Activated CD4-positive, alpha-beta T cell treated with anti-CD3 and anti-CD28 coated beads, Interleukin-2, amount 10 ng/mL, durations not matched to agents 7 days and 5 days (primary cell): Measurements from ENCODE around the gene CRISPLD2. TPM values are rescaled to one million over a fixed set of nuclear protein-coding genes. Genes with fewer than 3 reads are reported as not detected.
A peak's percentile ranks its signal among the peaks of the same experiment; 100 is the strongest.

Source experiments
- CTCF ChIA-PET: fragments of 350-600 bp; sonication (Branson Sonifier 250); formaldehyde crosslinking; loops from one replicate; lab custom pipeline; 2021; ENCODE audit warnings: antibody characterized with exemption; lab: Charles Lee
- POLR2A ChIA-PET: fragments of 350-600 bp; sonication (Branson Sonifier 250); formaldehyde crosslinking; loops from one replicate; lab custom pipeline; 2021; ENCODE audit warnings: antibody characterized with exemption; lab: Charles Lee
- DNase-seq: peaks from one replicate; pipeline ENCODE4 v3.0.0-alpha.2; 2020
- H3K27ac Mint-ChIP-seq: one replicate; pipeline ENCODE4 v1.8.0; 2021; ENCODE audit warnings: mild to moderate bottlenecking, moderate library complexity, mixed read lengths
- H3K27me3 Mint-ChIP-seq: one replicate; pipeline ENCODE4 v1.8.0; 2021; ENCODE audit warnings: mixed read lengths
- H3K36me3 Mint-ChIP-seq: one replicate; pipeline ENCODE4 v1.8.0; 2021; ENCODE audit warnings: low read depth, mixed read lengths
- H3K4me1 Mint-ChIP-seq: one replicate; pipeline ENCODE4 v1.8.0; 2021; ENCODE audit warnings: mixed read lengths
- H3K4me3 Mint-ChIP-seq: one replicate; pipeline ENCODE4 v1.8.0; 2021; ENCODE audit warnings: mild to moderate bottlenecking, moderate library complexity, mixed read lengths
- H3K9me3 Mint-ChIP-seq: one replicate; pipeline ENCODE4 v1.8.0; 2021; ENCODE audit warnings: mixed read lengths
- total RNA-seq, 2 experiments: library from RNA; stranded (reverse); gene quantifications; one replicate each; pipeline ENCODE4 v1.2.3, GENCODE V29; 2021

Gene CRISPLD2
- total RNA-seq, 2 experiments from 2014 or later, result 0.25 to 0.27 TPM

GRCh38 chr16:84818133-84818532 lies 1.7 kb upstream of the CRISPLD2 start:
- ChIA-PET CTCF (no interaction called here), POLR2A (no interaction called here)
- Mint-ChIP-seq H3K27me3 (peaks cover 44% of the 10 kb centered on the region), H3K9me3 (no peaks in the 10 kb centered on the region), H3K4me1 (peaks cover 8% of the 10 kb centered on the region), H3K27ac (no peak overlapping the region), H3K4me3 (no peak overlapping the region), H3K36me3 (no peaks in the 10 kb centered on the region)
- DNase-seq, result no peak

- Mint-ChIP-seq H3K27me3 (peaks cover 45% of the 10 kb centered on the region), H3K9me3 (no peaks in the 10 kb centered on the region), H3K27ac (no peak overlapping the region), H3K4me3 (no peak overlapping the region), H3K4me1 (peaks cover 7% of the 10 kb centered on the region), H3K36me3 (no peaks in the 10 kb centered on the region)
- CTCF ChIA-PET, result interaction anchor here (0.6 kb wide), 1 partner anchor 180 kb away, joined by 3 read pairs; no protein-coding TSS in a partner anchor
- no peak for DNase-seq
- POLR2A ChIA-PET, result no interaction called here
Observed at GRCh38 chr16:84818989-84819643, 669 bp upstream of the CRISPLD2 start.

- H3K4me3 Mint-ChIP-seq, result peak overlapping the region; percentile 3
- no peak overlapping the region for H3K27ac Mint-ChIP-seq
- peaks cover 45% of the 10 kb centered on the region for H3K27me3 Mint-ChIP-seq
- no peaks in the 10 kb centered on the region for H3K36me3 Mint-ChIP-seq
- no peak for DNase-seq
- peaks cover 7% of the 10 kb centered on the region for H3K4me1 Mint-ChIP-seq
- ChIA-PET CTCF (no interaction called here), POLR2A (no interaction called here)
- H3K9me3 Mint-ChIP-seq, result no peaks in the 10 kb centered on the region
Observed at GRCh38 chr16:84820305-84820684, 510 bp downstream of the CRISPLD2 start.

- no peaks in the 10 kb centered on the region for H3K36me3 Mint-ChIP-seq
- POLR2A ChIA-PET, result no interaction called here
- DNase-seq, result no peak
- H3K9me3 Mint-ChIP-seq, result no peaks in the 10 kb centered on the region
- peaks cover 45% of the 10 kb centered on the region for H3K27me3 Mint-ChIP-seq
- no peak overlapping the region for H3K4me3 Mint-ChIP-seq
- CTCF ChIA-PET, result interaction anchor here (1.1 kb wide), 1 partner anchor 29 kb away, joined by 3 read pairs; no protein-coding TSS in a partner anchor
- H3K27ac Mint-ChIP-seq, result no peak overlapping the region
- peaks cover 7% of the 10 kb centered on the region for H3K4me1 Mint-ChIP-seq
Observed at GRCh38 chr16:84820771-84821170, 986 bp downstream of the CRISPLD2 start.

GRCh38 chr16:84821179-84821578 lies 1.4 kb downstream of the CRISPLD2 start:
- H3K4me3 Mint-ChIP-seq, result no peak overlapping the region
- peaks cover 7% of the 10 kb centered on the region for H3K4me1 Mint-ChIP-seq
- H3K27me3 Mint-ChIP-seq, result peaks cover 45% of the 10 kb centered on the region
- H3K27ac Mint-ChIP-seq, result no peak overlapping the region
- H3K36me3 Mint-ChIP-seq, result no peaks in the 10 kb centered on the region
- ChIA-PET CTCF (interaction anchor here (1.1 kb wide), 1 partner anchor 29 kb away, joined by 3 read pairs; no protein-coding TSS in a partner anchor), POLR2A (no interaction called here)
- no peak for DNase-seq
- H3K9me3 Mint-ChIP-seq, result no peaks in the 10 kb centered on the region

- Mint-ChIP-seq H3K27me3 (peaks cover 45% of the 10 kb centered on the region), H3K27ac (no peak overlapping the region), H3K9me3 (no peaks in the 10 kb centered on the region), H3K36me3 (no peaks in the 10 kb centered on the region), H3K4me3 (no peak overlapping the region), H3K4me1 (peaks cover 7% of the 10 kb centered on the region)
- no peak for DNase-seq
- ChIA-PET CTCF (interaction anchor here (1.0 to 1.1 kb wide), 2 partner anchors 11 to 30 kb away, joined by 3 read pairs; no protein-coding TSS in a partner anchor), POLR2A (no interaction called here)
Observed at GRCh38 chr16:84821728-84822689, 2.2 kb downstream of the CRISPLD2 start.

GRCh38 chr16:84822990-84823389 lies 3.2 kb downstream of the CRISPLD2 start:
- ChIA-PET POLR2A (no interaction called here), CTCF (no interaction called here)

GRCh38 chr16:84823484-84823883 lies 3.7 kb downstream of the CRISPLD2 start:
- Mint-ChIP-seq H3K4me3 (no peak overlapping the region), H3K36me3 (no peaks in the 10 kb centered on the region), H3K9me3 (no peaks in the 10 kb centered on the region), H3K27ac (no peak overlapping the region), H3K4me1 (peaks cover 7% of the 10 kb centered on the region), H3K27me3 (peaks cover 41% of the 10 kb centered on the region)
- DNase-seq, result no peak
- ChIA-PET CTCF (interaction anchor here (1.1 kb wide), 1 partner anchor 64 kb away, joined by 3 read pairs; no protein-coding TSS in a partner anchor), POLR2A (no interaction called here)

More at GRCh38 chr16:84822990-84823389, 3.2 kb downstream of the CRISPLD2 start:
- Mint-ChIP-seq H3K9me3 (no peaks in the 10 kb centered on the region), H3K4me1 (peaks cover 7% of the 10 kb centered on the region), H3K27me3 (peaks cover 42% of the 10 kb centered on the region), H3K4me3 (no peak overlapping the region), H3K36me3 (no peaks in the 10 kb centered on the region), H3K27ac (no peak overlapping the region)
- no peak for DNase-seq

GRCh38 chr16:84823926-84824325 lies 4.1 kb downstream of the CRISPLD2 start:
- CTCF ChIA-PET, result interaction anchor here (1.1 kb wide), 1 partner anchor 64 kb away, joined by 3 read pairs; no protein-coding TSS in a partner anchor

GRCh38 chr16:84825896-84826557 lies 6.2 kb downstream of the CRISPLD2 start:
- H3K4me1 Mint-ChIP-seq, result no peaks in the 10 kb centered on the region
- DNase-seq, result no peak
- no peak overlapping the region for H3K27ac Mint-ChIP-seq
- H3K4me3 Mint-ChIP-seq, result no peak overlapping the region
- peaks cover 21% of the 10 kb centered on the region for H3K27me3 Mint-ChIP-seq
- ChIA-PET POLR2A (no interaction called here), CTCF (interaction anchor here (1.4 to 1.6 kb wide), 2 partner anchors 13 to 14 kb away, joined by 4 to 5 read pairs; no protein-coding TSS in a partner anchor)
- H3K36me3 Mint-ChIP-seq, result no peaks in the 10 kb centered on the region
- H3K9me3 Mint-ChIP-seq, result no peaks in the 10 kb centered on the region

More at GRCh38 chr16:84823926-84824325, 4.1 kb downstream of the CRISPLD2 start:
- POLR2A ChIA-PET, result no interaction called here
- Mint-ChIP-seq H3K9me3 (no peaks in the 10 kb centered on the region), H3K36me3 (no peaks in the 10 kb centered on the region), H3K27me3 (peaks cover 36% of the 10 kb centered on the region), H3K4me3 (no peak overlapping the region), H3K27ac (no peak overlapping the region), H3K4me1 (peaks cover 7% of the 10 kb centered on the region)
- no peak for DNase-seq

- peaks cover 15% of the 10 kb centered on the region for H3K27me3 Mint-ChIP-seq
- H3K9me3 Mint-ChIP-seq, result no peaks in the 10 kb centered on the region
- POLR2A ChIA-PET, result no interaction called here
- no peaks in the 10 kb centered on the region for H3K4me1 Mint-ChIP-seq
- H3K4me3 Mint-ChIP-seq, result no peak overlapping the region
- no peak for DNase-seq
- H3K36me3 Mint-ChIP-seq, result no peaks in the 10 kb centered on the region
- CTCF ChIA-PET, result interaction anchor here (1.6 kb wide), 1 partner anchor 12 kb away, joined by 4 read pairs; no protein-coding TSS in a partner anchor
- H3K27ac Mint-ChIP-seq, result no peak overlapping the region
Observed at GRCh38 chr16:84826558-84826941, 6.8 kb downstream of the CRISPLD2 start.

GRCh38 chr16:84827131-84827574 lies 7.4 kb downstream of the CRISPLD2 start:
- Mint-ChIP-seq H3K4me1 (no peaks in the 10 kb centered on the region), H3K27ac (no peak overlapping the region), H3K4me3 (no peak overlapping the region), H3K27me3 (peaks cover 10% of the 10 kb centered on the region), H3K36me3 (no peaks in the 10 kb centered on the region), H3K9me3 (no peaks in the 10 kb centered on the region)
- CTCF ChIA-PET, result interaction anchor here (1.6 kb wide), 1 partner anchor 12 kb away, joined by 4 read pairs; no protein-coding TSS in a partner anchor
- POLR2A ChIA-PET, result no interaction called here
- DNase-seq, result no peak
